ENCODE measurements around the gene LAMC2. TPM values are rescaled to one million over a fixed set of nuclear protein-coding genes. Genes with fewer than 3 reads are reported as not detected.

The LAMC2 gene
- total and polyA plus RNA-seq, 2 donors = 2.5 to 4.3 TPM

GRCh38 chr1:183180634-183181056 lies 5.4 kb upstream of the LAMC2 start:
- 47% methylated on average over 3 of the region's 3 CpGs for WGBS
- DNase-seq (ENCODE audit: extremely low spot score) = no peak
- H3K27ac ChIP-seq (ENCODE audit: low read depth) = no peak overlapping the region
- no peaks in the 10 kb centered on the region for H3K36me3 ChIP-seq (ENCODE audit: insufficient read depth)
- no peaks in the 10 kb centered on the region for H3K4me1 ChIP-seq (ENCODE audit: insufficient read depth)
- H3K4me3 ChIP-seq (ENCODE audit: low read depth, low read length) = no peak overlapping the region

GRCh38 chr1:183186841-183187240 lies 777 bp downstream of the LAMC2 start:
- Histone ChIP-seq H3K27ac (ENCODE audit: low read depth) (no peak overlapping the region), H3K4me1 (ENCODE audit: insufficient read depth) (no peaks in the 10 kb centered on the region), H3K4me3 (ENCODE audit: low read depth, low read length) (no peak overlapping the region), H3K36me3 (ENCODE audit: insufficient read depth) (no peaks in the 10 kb centered on the region)
- DNase-seq (ENCODE audit: extremely low spot score) = no peak
- 73% methylated on average over 4 of the region's 4 CpGs for WGBS

- no peak for DNase-seq (ENCODE audit: extremely low spot score)
- 81% methylated on average over 1 of the region's 1 CpG for WGBS
- Histone ChIP-seq H3K4me1 (ENCODE audit: insufficient read depth) (no peaks in the 10 kb centered on the region), H3K4me3 (ENCODE audit: low read depth, low read length) (no peak overlapping the region), H3K36me3 (ENCODE audit: insufficient read depth) (no peaks in the 10 kb centered on the region), H3K27ac (ENCODE audit: low read depth) (no peak overlapping the region)
These were observed 2.2 kb downstream of the LAMC2 start for GRCh38 chr1:183188240-183188639.

- no peak overlapping the region for H3K27ac ChIP-seq (ENCODE audit: low read depth)
- WGBS = 66% methylated on average over 1 of the region's 1 CpG
- H3K4me1 ChIP-seq (ENCODE audit: insufficient read depth) = no peaks in the 10 kb centered on the region
- DNase-seq (ENCODE audit: extremely low spot score) = no peak
- no peak overlapping the region for H3K4me3 ChIP-seq (ENCODE audit: low read depth, low read length)
- no peaks in the 10 kb centered on the region for H3K36me3 ChIP-seq (ENCODE audit: insufficient read depth)
These were observed 5.8 kb downstream of the LAMC2 start for GRCh38 chr1:183191833-183192232.

GRCh38 chr1:183193963-183194525 lies 8.0 kb downstream of the LAMC2 start:
- Histone ChIP-seq H3K36me3 (ENCODE audit: insufficient read depth) (no peaks in the 10 kb centered on the region), H3K4me1 (ENCODE audit: insufficient read depth) (no peaks in the 10 kb centered on the region), H3K4me3 (ENCODE audit: low read depth, low read length) (no peak overlapping the region), H3K27ac (ENCODE audit: low read depth) (no peak overlapping the region)
- no peak for DNase-seq (ENCODE audit: extremely low spot score)
- WGBS = 95% methylated on average over 4 of the region's 4 CpGs

- Histone ChIP-seq H3K27ac (ENCODE audit: low read depth) (no peak overlapping the region), H3K36me3 (ENCODE audit: insufficient read depth) (no peaks in the 10 kb centered on the region), H3K4me3 (ENCODE audit: low read depth, low read length) (no peak overlapping the region), H3K4me1 (ENCODE audit: insufficient read depth) (no peaks in the 10 kb centered on the region)
- WGBS = 71% methylated on average over 1 of the region's 1 CpG
- DNase-seq (ENCODE audit: extremely low spot score) = no peak
These were observed 8.6 kb downstream of the LAMC2 start for GRCh38 chr1:183194527-183195141.

- no peaks in the 10 kb centered on the region for H3K36me3 ChIP-seq (ENCODE audit: insufficient read depth)
- H3K4me3 ChIP-seq (ENCODE audit: low read depth, low read length) = no peak overlapping the region
- H3K27ac ChIP-seq (ENCODE audit: low read depth) = no peak overlapping the region
- WGBS = 56% methylated on average over 3 of the region's 3 CpGs
- H3K4me1 ChIP-seq (ENCODE audit: insufficient read depth) = no peaks in the 10 kb centered on the region
- DNase-seq (ENCODE audit: extremely low spot score) = no peak
These were observed 9.1 kb downstream of the LAMC2 start for GRCh38 chr1:183195142-183195574.

GRCh38 chr1:183197762-183198161 lies 11.7 kb downstream of the LAMC2 start:
- WGBS = 77% methylated on average over 4 of the region's 4 CpGs

GRCh38 chr1:183198463-183198862 lies 12.4 kb downstream of the LAMC2 start:
- Histone ChIP-seq H3K36me3 (ENCODE audit: insufficient read depth) (no peaks in the 10 kb centered on the region), H3K27ac (ENCODE audit: low read depth) (no peak overlapping the region), H3K4me3 (ENCODE audit: low read depth, low read length) (no peak overlapping the region), H3K4me1 (ENCODE audit: insufficient read depth) (no peaks in the 10 kb centered on the region)
- no peak for DNase-seq (ENCODE audit: extremely low spot score)
- 50% methylated on average over 9 of the region's 9 CpGs for WGBS

More at GRCh38 chr1:183197762-183198161, 11.7 kb downstream of the LAMC2 start:
- no peak for DNase-seq (ENCODE audit: extremely low spot score)
- no peaks in the 10 kb centered on the region for H3K36me3 ChIP-seq (ENCODE audit: insufficient read depth)
- H3K4me1 ChIP-seq (ENCODE audit: insufficient read depth) = no peaks in the 10 kb centered on the region
- no peak overlapping the region for H3K4me3 ChIP-seq (ENCODE audit: low read depth, low read length)
- no peak overlapping the region for H3K27ac ChIP-seq (ENCODE audit: low read depth)

- no peaks in the 10 kb centered on the region for H3K4me1 ChIP-seq (ENCODE audit: insufficient read depth)
- no peak overlapping the region for H3K4me3 ChIP-seq (ENCODE audit: low read depth, low read length)
- H3K27ac ChIP-seq (ENCODE audit: low read depth) = no peak overlapping the region
- 91% methylated on average over 3 of the region's 3 CpGs for whole genome bisulfite sequencing
- no peak for DNase-seq (ENCODE audit: extremely low spot score)
- H3K36me3 ChIP-seq (ENCODE audit: insufficient read depth) = no peaks in the 10 kb centered on the region
These were observed 13.2 kb downstream of the LAMC2 start for GRCh38 chr1:183199304-183199703.

- DNase-seq (ENCODE audit: extremely low spot score) = no peak
- no peaks in the 10 kb centered on the region for H3K36me3 ChIP-seq (ENCODE audit: insufficient read depth)
- H3K4me1 ChIP-seq (ENCODE audit: insufficient read depth) = no peaks in the 10 kb centered on the region
- WGBS = 72% methylated on average over 9 of the region's 9 CpGs
- H3K4me3 ChIP-seq (ENCODE audit: low read depth, low read length) = no peak overlapping the region
- H3K27ac ChIP-seq (ENCODE audit: low read depth) = no peak overlapping the region
These were observed 14.4 kb downstream of the LAMC2 start for GRCh38 chr1:183200451-183200850.

GRCh38 chr1:183203094-183203493 lies 17.0 kb downstream of the LAMC2 start:
- no peak for DNase-seq (ENCODE audit: extremely low spot score)
- WGBS = 94% methylated on average over 3 of the region's 3 CpGs
- Histone ChIP-seq H3K36me3 (ENCODE audit: insufficient read depth) (no peaks in the 10 kb centered on the region), H3K4me3 (ENCODE audit: low read depth, low read length) (no peak overlapping the region), H3K4me1 (ENCODE audit: insufficient read depth) (no peaks in the 10 kb centered on the region), H3K27ac (ENCODE audit: low read depth) (no peak overlapping the region)

GRCh38 chr1:183205196-183205781 lies 19.2 kb downstream of the LAMC2 start:
- H3K4me3 ChIP-seq (ENCODE audit: low read depth, low read length) = no peak overlapping the region
- H3K36me3 ChIP-seq (ENCODE audit: insufficient read depth) = no peaks in the 10 kb centered on the region
- DNase-seq (ENCODE audit: extremely low spot score) = no peak
- WGBS = 57% methylated on average over 3 of the region's 3 CpGs
- H3K27ac ChIP-seq (ENCODE audit: low read depth) = no peak overlapping the region
- H3K4me1 ChIP-seq (ENCODE audit: insufficient read depth) = no peaks in the 10 kb centered on the region

- no peak overlapping the region for H3K27ac ChIP-seq (ENCODE audit: low read depth)
- no peaks in the 10 kb centered on the region for H3K4me1 ChIP-seq (ENCODE audit: insufficient read depth)
- DNase-seq (ENCODE audit: extremely low spot score) = no peak
- H3K4me3 ChIP-seq (ENCODE audit: low read depth, low read length) = no peak overlapping the region
- 91% methylated on average over 6 of the region's 6 CpGs for WGBS
- H3K36me3 ChIP-seq (ENCODE audit: insufficient read depth) = no peaks in the 10 kb centered on the region
These were observed 20.6 kb downstream of the LAMC2 start for GRCh38 chr1:183206538-183207122.
